GM19193 (cell line): ENCODE measurements around the gene BBC3.

Experiments
- POLR2A ChIP-seq: IDR thresholded peaks from 4 replicates; pipeline ENCODE4 v1.6.1; 2011; ENCODE audit not compliant: insufficient read depth, insufficient read length; ENCODE audit errors: extremely low read depth

Gene BBC3, protein sequence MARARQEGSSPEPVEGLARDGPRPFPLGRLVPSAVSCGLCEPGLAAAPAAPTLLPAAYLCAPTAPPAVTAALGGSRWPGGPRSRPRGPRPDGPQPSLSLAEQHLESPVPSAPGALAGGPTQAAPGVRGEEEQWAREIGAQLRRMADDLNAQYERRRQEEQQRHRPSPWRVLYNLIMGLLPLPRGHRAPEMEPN

DNA sequence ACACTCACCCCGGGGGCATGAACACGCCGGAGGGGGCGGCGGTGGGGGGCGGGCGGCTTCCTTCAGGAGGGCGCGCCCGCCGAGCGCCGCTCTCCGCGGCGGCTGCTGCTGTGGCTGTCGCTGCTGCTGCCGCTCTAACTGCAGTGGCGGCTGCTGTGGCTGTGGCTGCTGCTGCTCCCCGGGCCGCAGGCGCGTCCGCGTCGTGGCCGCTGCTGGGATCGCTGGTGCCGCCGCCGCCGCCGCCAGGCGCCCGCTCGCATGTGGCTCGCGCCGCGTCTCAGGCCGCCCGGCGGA is at the start of gene BBC3:
Gene BBC3, minus strand, starts transcription at position 279 of the 294 bp plus-strand sequence. CDS start 2,768 bp downstream, outside the sequence.
- TF ChIP-seq POLR2A = no peak

DNA sequence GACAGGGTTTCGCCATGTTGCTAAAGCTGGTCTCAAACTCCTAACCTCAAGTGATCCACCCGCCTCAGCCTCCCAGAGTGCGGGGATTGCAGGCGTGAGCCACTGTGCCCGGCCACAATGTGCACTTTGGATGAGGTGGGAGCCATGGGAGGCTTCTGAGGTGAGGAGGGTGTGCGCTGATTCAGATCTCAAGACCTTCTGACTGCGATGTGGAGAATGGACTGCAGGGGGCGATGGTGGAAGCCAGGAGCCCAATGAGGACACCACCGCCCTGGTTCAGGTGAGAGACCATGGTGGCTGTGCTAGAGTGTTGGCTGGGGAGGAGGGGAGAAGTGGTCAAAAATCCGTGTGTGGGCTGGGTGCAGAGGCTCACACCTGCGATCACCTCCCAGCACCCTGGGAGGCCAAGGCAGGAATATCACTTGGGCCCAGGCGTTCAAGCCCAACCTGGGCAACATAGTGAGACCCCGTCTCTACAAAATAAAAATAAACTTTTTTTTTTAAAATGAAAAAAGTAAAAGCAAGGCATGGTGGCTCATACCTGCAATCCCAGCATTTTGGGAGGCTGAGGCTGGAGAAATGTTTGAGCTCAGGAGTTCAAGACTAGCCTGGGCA is 49.3 kb upstream of the BBC3 start:
- TF ChIP-seq POLR2A = no peak

DNA sequence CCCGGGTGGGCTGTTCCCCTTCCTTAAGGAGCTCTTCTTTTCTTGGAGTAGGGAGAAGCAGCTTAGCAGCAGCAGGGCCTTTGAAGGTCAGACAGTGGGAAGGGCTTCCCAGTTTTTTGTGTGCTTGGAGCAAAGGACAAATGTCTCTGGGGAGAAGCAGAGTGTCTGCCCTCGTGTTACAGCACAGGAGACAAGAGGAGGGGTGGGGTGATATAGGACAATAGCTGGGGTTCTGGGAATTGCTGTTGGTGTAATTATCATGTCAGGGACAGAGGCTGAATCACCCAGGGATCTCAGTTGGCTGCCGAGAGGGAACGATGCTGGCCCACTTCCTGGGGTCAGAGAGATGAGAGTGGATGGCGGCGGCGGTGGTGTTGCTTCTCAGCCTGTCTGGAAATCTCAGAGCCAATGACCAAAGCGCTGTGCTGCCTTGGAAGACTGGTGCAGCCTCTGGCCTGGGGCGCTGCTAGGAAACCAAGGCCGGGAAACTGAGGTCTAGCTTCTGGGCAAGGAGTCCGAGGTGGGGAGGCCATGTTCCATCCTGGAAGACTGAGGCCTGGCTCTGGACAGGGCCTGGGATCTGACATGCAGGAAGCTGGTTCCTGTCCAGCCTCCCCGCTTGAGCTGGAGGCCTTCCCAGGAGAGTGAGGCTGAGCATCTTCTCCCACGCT is 44.9 kb upstream of the BBC3 start:
- no peak for TF ChIP-seq POLR2A

DNA sequence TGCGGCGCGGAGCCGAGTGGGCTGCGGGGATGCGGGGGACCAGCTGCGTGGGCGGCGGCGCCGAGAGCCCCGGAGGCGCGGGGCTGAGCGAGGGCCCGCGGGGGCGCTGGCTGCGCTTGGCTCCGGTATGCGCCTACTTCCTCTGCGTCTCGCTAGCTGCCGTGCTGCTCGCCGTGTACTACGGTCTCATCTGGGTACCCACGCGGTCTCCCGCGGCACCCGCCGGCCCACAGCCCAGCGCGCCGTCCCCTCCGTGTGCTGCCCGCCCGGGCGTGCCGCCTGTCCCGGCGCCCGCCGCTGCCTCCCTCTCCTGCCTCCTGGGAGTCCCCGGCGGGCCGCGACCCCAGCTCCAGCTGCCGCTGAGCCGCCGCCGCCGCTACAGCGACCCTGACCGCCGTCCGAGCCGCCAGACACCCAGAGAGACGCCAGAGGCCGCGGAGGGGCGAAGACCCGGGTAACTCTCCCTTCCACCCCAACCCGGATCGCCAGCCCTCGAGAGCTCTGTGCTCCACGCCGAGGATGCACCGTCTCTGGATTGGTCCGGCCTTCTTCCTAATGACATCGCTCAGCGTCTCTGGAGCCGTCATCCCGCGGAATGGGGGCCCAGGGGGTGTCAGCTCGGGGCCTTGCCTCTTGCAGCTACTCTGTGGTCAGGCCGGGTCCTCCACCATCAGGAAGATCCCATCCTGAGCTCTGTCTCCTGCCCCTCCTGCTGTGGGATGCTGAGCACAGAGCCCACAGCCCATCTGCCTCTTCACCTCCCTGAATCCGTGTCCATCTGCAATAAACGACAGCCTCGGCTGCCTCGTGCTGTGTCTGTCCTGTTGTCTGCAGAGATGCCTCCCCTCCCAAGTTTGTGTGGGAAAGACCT is 44.1 kb upstream of the BBC3 start:
- TF ChIP-seq POLR2A = no peak

DNA sequence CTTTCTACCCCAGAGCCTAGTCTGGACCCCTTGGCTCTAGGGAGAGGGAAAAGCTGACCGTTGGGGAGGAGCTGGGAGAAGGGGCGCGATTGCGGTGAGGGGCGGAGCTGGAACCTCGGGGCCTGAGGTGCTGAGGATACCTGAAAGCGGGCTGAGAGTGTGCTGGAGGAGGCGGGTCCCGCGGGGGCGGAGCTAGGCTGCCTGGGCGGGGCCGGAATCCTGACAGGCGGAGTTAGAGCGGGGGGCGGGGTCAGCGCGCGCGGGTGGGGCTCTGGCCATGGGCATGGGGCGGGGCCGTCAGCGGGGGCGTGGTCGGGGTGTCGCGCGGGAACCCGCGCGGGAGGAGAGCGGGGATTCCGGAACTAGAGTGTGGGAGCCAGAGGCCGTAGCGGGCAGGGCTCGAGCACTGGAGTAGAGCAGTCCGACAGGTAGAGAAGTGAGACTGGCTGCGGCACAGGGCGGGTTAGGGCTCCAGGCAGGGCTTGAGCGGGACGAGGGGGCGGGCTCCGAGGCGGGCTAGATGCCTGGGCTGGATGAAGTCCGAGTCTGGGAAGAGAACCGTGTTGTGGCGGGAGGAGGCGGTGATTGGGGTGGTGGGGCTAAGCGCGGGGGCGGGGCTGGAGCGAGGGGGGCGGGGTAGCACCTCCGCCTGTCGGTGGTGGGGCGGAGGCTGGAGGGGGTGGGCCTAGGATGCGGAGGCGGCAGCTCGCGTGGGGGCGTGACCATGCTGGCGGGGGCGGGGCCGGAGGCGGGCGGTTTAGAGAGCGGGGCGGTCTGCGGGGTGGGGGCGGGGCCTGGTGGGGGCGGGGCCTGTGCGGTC is 43.3 kb upstream of the BBC3 start, which contains the start of gene INAFM1:
Gene INAFM1, plus strand, starts transcription at position 815 of the 820 bp plus-strand sequence. CDS start 35 bp downstream, outside the sequence.
- peak; percentile 56 for TF ChIP-seq POLR2A

DNA sequence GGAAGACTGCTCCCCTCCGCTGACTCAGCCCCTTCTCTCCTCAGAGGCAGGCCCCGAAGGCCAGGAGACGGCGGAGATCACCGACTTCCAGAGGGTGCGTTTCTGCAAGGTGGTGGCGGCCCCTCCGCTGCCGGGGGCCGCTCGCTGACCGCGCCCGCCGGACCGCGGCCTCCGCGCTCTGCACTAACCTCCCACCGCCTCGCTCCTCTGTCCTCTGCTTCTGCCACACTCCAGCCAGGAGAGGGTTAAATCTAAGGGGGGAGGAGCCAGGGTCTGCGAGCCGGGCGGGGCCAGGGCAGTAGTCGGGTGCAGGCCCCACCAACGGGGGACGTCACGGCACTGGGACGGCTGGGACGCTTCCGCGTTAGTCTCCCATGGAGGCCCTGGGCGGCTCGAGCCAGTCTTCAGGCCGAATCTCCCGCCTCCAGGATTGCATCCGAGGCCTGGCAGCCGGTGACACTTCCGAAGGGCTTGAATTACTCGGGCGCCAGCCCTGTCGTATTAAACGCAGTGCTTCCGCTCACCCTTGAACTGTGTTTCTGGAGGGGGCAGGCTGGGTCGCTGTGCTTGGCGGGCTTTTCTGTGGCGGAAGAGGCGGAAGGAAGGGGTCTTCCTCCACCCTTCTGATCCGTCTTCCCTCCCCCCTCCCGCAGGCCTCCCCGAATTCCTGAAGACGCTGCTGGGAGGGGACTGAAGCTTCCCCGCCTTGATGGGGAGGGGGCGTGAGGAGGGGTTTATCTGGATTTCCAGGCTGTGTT is 42.5 kb upstream of the BBC3 start:
- peak; percentile 87 for TF ChIP-seq POLR2A

DNA sequence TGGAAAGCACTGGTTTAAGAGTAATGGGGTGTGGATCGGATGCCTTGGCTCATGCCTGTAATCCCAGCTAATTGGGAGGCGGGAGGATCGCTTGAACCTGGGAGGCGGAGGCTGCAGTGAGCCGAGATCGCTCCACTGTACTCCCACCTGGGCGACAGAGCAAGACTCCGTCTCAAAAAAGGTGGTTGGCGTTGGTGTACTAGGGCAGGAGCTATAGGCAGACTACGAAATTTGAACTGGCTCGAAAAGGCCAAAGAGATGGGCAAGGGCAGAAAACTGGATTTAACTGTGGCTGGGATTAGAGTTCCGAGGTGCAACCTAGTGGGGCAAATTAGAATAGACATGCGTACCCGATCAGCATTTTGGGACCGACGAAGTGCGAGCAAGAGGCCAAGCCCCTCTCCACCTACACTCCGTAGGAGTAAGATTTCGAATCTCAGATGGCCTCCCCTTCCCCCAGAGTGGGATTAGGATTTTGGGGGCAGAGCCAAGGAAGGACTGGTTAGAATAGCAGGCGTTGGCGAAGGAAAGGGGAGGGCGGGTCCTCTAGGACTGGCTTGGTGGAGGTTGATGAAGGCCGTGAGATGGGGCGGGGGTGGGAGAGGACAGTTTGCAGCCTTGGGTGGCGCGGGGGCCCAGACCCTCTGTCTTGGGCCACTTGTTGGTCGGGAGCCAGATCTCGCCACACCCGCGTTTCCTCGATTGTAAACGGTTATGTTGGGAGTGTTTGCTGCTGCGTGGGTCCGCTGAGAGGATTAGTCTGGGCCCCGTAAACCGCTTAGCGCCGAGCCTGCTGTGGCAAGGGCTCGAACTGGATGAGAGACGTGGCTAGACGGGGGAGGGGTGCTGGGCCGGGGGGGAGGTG is 41.7 kb upstream of the BBC3 start:
- no peak for TF ChIP-seq POLR2A

DNA sequence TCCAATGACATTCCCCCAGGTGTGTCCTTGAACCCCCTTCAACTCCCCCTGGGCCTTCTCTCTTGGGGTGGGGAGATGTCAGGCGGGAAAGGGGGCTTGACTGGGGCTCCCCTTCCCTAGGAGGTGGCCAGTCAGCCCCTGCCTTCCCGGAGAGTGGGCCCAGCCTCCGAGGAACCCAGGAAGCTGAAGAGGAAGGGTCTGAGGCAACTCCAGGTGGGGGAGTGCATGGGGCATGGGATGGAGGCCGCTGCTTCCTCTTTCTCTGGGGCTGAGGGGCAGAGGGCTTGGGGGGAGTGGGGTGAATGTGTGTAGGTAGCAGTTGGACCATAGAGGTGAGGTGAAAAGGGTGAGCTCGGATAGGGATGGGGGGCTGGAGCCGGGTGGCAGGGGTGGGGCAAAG is 41.0 kb upstream of the BBC3 start:
- no peak for TF ChIP-seq POLR2A

DNA sequence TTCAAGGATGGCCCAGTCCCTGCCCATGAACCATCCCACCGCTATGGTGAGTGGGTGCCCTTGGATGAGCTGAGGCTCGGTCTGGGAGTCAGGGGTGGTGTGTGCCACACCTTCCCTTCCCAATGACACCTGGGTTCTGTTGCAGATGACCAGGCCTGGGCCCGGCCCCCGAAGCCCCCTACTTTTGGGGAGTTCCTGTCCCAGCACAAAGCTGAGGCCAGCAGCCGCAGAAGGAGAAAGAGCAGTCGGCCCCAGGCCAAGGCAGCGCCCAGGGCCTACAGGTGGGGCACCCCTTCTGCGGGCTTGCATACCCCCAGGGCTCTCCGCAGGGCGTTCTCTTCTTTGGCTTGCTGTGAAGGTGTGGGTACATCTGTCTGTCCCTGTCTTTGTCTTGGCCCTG is 39.4 kb upstream of the BBC3 start:
- TF ChIP-seq POLR2A = no peak

DNA sequence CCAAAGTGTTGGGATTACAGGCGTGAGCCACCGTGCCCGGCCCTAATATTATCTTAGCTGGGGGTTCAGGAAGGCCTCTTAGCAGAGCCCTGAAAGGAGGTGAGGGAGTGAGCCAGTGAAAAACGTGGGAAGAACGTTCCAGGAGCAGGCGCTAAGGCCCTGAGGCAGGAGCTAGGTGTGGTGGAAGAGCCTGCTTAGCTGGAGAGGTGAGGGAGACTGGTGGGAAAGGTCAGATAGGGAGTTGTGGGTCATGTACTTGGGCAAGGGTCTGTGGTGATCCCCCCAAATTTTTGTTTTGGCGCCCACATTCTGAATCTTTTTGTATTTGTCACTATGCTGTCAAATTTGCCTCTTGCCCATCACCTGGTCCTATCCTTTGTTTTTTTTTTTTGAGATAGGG is 38.6 kb upstream of the BBC3 start:
- no peak for TF ChIP-seq POLR2A

DNA sequence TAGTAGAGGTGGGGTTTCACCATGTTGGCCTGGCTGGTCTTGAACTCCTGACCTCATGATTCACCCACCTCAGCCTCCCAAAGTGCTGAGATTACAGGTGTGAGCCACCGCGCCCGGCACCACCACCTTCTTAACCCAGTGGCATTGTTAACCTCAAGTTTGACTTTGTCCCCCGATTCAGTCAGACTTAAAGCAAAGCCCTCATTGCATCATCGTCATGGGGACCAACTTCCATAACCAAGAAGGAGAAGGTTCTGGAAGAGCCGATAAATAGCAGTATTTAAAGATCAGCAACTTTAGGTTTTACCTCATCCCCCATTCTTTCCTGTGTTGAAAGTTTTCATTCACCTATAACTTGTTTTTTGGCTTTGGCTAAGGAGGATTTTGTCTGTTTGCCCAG is 37.0 kb upstream of the BBC3 start:
- no peak for TF ChIP-seq POLR2A

DNA sequence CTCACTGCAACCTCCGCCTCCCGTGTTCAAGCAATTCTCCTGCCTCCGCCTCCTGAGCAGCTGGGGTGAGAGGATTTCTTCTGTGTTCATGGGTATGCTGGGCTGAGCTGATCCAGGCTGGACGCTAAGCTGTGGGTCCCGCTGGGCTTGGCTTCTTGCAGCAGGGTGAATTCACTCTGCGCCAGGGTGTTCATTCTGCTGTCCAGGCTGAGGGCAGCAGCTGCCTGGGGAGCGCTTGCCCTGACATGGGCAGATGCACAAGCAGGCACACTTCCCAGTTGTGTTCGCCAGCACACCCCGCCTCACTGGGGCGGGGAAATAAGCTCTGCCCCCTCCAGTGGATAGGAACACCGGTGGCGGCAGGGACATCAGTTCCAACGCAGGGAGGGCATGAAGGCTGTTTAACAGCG is 36.4 kb upstream of the BBC3 start:
- TF ChIP-seq POLR2A = no peak

DNA sequence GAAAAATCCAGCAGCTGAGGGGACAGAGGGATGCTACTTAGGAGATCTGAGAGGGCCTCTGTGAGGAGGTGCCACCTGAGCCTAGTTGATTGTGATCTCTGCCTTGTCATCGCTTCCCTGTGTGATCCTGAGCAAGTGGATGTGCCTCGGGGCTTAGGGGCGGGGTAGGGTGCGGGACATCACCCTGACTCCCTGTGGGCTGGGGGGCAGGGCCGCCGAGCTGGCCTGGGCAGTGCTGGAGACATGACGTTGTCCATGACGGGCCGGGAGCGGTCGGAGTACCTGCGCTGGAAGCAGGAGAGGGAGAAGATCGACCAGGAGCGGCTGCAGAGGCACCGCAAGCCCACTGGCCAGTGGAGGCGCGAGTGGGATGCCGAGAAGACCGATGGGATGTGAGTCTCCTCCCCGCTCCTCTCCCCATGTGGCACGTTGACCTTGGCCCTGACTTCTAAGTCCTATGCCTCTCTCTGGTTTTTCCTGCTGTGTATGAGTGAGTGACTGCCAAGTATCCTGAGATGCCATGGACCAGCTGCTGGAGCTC is 35.5 kb upstream of the BBC3 start:
- TF ChIP-seq POLR2A = no peak
